GM23248 (cell line): ENCODE results near the gene USP11. TPM values are rescaled to one million over a fixed set of nuclear protein-coding genes. Genes with fewer than 3 reads are reported as not detected.

Experiments used
- DNase-seq: peaks from one replicate; pipeline ENCODE4 v3.0.0-alpha.2; 2015
- H2AFZ ChIP-seq: fragments of 200-600 bp; sonication (generic); 2 replicates; pipeline ENCODE4 v1.6.1; 2016; ENCODE audit warnings: antibody characterized with exemption
- H3F3A ChIP-seq: fragments of 200-600 bp; sonication (generic); 2 replicates; pipeline ENCODE4 v1.6.1; 2016; ENCODE audit warnings: mild to moderate bottlenecking, antibody characterized with exemption, mixed run types; ENCODE audit not compliant: insufficient read depth
- H3K27ac ChIP-seq: fragments of 200-600 bp; sonication (generic); 2 replicates; pipeline ENCODE4 v1.5.1; 2016; ENCODE audit warnings: mild to moderate bottlenecking
- H3K27me3 ChIP-seq: fragments of 200-600 bp; sonication (generic); replicated peaks from 2 replicates; pipeline ENCODE4 v1.6.1; 2016; ENCODE audit warnings: mild to moderate bottlenecking; ENCODE audit not compliant: insufficient read depth
- H3K36me3 ChIP-seq: fragments of 200-600 bp; sonication (generic); 2 replicates; pipeline ENCODE4 v1.6.1; 2016; ENCODE audit warnings: low read depth, mild to moderate bottlenecking
- H3K4me1 ChIP-seq: fragments of 200-600 bp; sonication (generic); 2 replicates; pipeline ENCODE4 v1.6.1; 2016; ENCODE audit warnings: mild to moderate bottlenecking; ENCODE audit not compliant: insufficient read depth
- H3K4me2 ChIP-seq: fragments of 200-600 bp; sonication (generic); one replicate; pipeline ENCODE4 v1.6.1; 2016; ENCODE audit warnings: mild to moderate bottlenecking; ENCODE audit not compliant: unreplicated experiment
- H3K4me3 ChIP-seq: fragments of 200-600 bp; sonication (generic); 2 replicates; pipeline ENCODE4 v1.5.1; 2016; ENCODE audit warnings: mild to moderate bottlenecking
- H3K79me2 ChIP-seq: fragments of 200-600 bp; sonication (generic); 2 replicates; pipeline ENCODE4 v1.6.1; 2016; ENCODE audit warnings: mild to moderate bottlenecking; ENCODE audit not compliant: insufficient read depth
- H3K9ac ChIP-seq: fragments of 200-600 bp; sonication (generic); 2 replicates; pipeline ENCODE4 v1.6.1; 2016; ENCODE audit warnings: mild to moderate bottlenecking
- H3K9me2 ChIP-seq: fragments of 200-600 bp; sonication (generic); 2 replicates; pipeline ENCODE4 v1.6.1; 2016; ENCODE audit warnings: mixed run types, mild to moderate bottlenecking, moderate library complexity; ENCODE audit not compliant: insufficient read depth
- H3K9me3 ChIP-seq: fragments of 200-600 bp; sonication (generic); one replicate; pipeline ENCODE4 v1.6.1; 2017; ENCODE audit warnings: low read depth
- H4K20me1 ChIP-seq: fragments of 200-600 bp; sonication (generic); 2 replicates; pipeline ENCODE4 v1.6.0; 2016; ENCODE audit not compliant: insufficient read depth
- EZH2 ChIP-seq: fragments of 200-600 bp; sonication (generic); IDR thresholded peaks from 2 replicates; pipeline ENCODE4 v1.6.1; 2018; ENCODE audit warnings: antibody characterized with exemption, mild to moderate bottlenecking; ENCODE audit not compliant: insufficient read depth, poor library complexity, severe bottlenecking
- EZH2phosphoT487 ChIP-seq: fragments of 200-600 bp; sonication (generic); IDR thresholded peaks from 2 replicates; pipeline ENCODE4 v1.6.1; 2018; ENCODE audit warnings: antibody characterized with exemption, moderate library complexity, mild to moderate bottlenecking, low read depth; ENCODE audit not compliant: insufficient read depth
- WGBS, 2 experiments: methylation state at CpG; one replicate each; pipeline ENCODE4 v1.1.6; 2015 to 2017; ENCODE audit warnings: low lambda C conversion rate in 2 of 2, low coverage in 1 of 2; ENCODE audit errors: missing lambda C conversion rate in 2 of 2; 5-methylcytosine and 5-hydroxymethylcytosine counted together
- in situ Hi-C: fragments of 300-500 bp; cut with MboI; formaldehyde crosslinking; loops from 2 replicates; pipeline ENCODE4 v1.15.0; 2020
- polyA plus RNA-seq: library from polyadenylated mRNA; unstranded; fragments of >200 nt; fragmentation: Nextera tagmentation; extraction: Ambion mirVana; gene quantifications from 2 replicates; pipeline ENCODE4 v1.2.1, GENCODE V29; 2016
- total RNA-seq: library from RNA; depleted of rRNA; stranded (reverse); fragments of >200 nt; shearing (Covaris generic); gene quantifications from 2 replicates; pipeline ENCODE4 v1.2.3, GENCODE V29; 2014; rRNA removed

Gene USP11
- total RNA-seq (30.2 and 36.6 TPM in 2 replicates), polyA plus RNA-seq (61.4 and 61.5 TPM in 2 replicates)

GRCh38 chrX:47232803-47233332 is at the start of gene USP11:
Gene USP11, plus strand, starts transcription at chrX:47233009. Its CDS starts 35 bp downstream, at chrX:47233044.
- H3F3A ChIP-seq: peaks cover 9% of the 10 kb centered on the region; the same call in 1 of the 2 replicates
- DNase-seq: peak; percentile 57
- 1 to 2% methylated on average over 28 to 42 of the region's 46 CpGs for WGBS, 2 experiments
- H3K9me2 ChIP-seq: no peaks in the 10 kb centered on the region
- peak within 1 kb of the TSS; percentile 100 for H3K9ac ChIP-seq
- peak within 1 kb of the TSS; percentile 86 for H3K4me2 ChIP-seq
- TF ChIP-seq EZH2phosphoT487: no peak
- TF ChIP-seq EZH2: no peak
- H4K20me1 ChIP-seq: no peaks in the 10 kb centered on the region
- peak within 1 kb of the TSS; percentile 94 for H3K4me3 ChIP-seq
- no peaks in the 10 kb centered on the region for H3K27me3 ChIP-seq
- peak within 1 kb of the TSS; percentile 58 for H2AFZ ChIP-seq
- no peaks in the 10 kb centered on the region for H3K9me3 ChIP-seq
- in situ Hi-C loops: no loop called here
- peaks cover 11% of the 10 kb centered on the region; the same call in 1 of the 2 replicates for H3K4me1 ChIP-seq
- peaks cover 50% of the 10 kb centered on the region for H3K79me2 ChIP-seq
- peak within 1 kb of the TSS; percentile 99 for H3K27ac ChIP-seq
- H3K36me3 ChIP-seq: no peaks in the 10 kb centered on the region

GRCh38 chrX:47184486-47184885 is 48.3 kb upstream of the USP11 start:
- no peak for DNase-seq
- in situ Hi-C loops: no loop called here

GRCh38 chrX:47185241-47185640 is 47.6 kb upstream of the USP11 start:
- Histone ChIP-seq H3K9ac (no peak overlapping the region), H3K4me1 (no peaks in the 10 kb centered on the region), H3K4me2 (no peak overlapping the region), H3F3A (no peaks in the 10 kb centered on the region), H4K20me1 (no peaks in the 10 kb centered on the region), H2AFZ (no peak overlapping the region), H3K4me3 (no peak overlapping the region), H3K27me3 (no peaks in the 10 kb centered on the region), H3K9me3 (no peaks in the 10 kb centered on the region), H3K27ac (no peak overlapping the region), H3K79me2 (no peaks in the 10 kb centered on the region), H3K9me2 (no peaks in the 10 kb centered on the region), H3K36me3 (no peaks in the 10 kb centered on the region)
- 90 to 95% methylated on average over 8 to 15 of the region's 17 CpGs for WGBS, 2 experiments
- TF ChIP-seq EZH2phosphoT487 (no peak), EZH2 (no peak)
- DNase-seq: no peak
- in situ Hi-C loops: no loop called here

More at GRCh38 chrX:47184486-47184885, 48.3 kb upstream of the USP11 start:
- WGBS, 2 experiments: 95 to 96% methylated on average over 4 of the region's 4 CpGs
- Histone ChIP-seq H3K27me3 (no peaks in the 10 kb centered on the region), H3F3A (no peaks in the 10 kb centered on the region), H3K9me2 (no peaks in the 10 kb centered on the region), H2AFZ (no peak overlapping the region), H3K4me1 (no peaks in the 10 kb centered on the region), H3K4me2 (no peak overlapping the region), H3K36me3 (no peaks in the 10 kb centered on the region), H3K79me2 (no peaks in the 10 kb centered on the region), H4K20me1 (no peaks in the 10 kb centered on the region), H3K9me3 (no peaks in the 10 kb centered on the region), H3K4me3 (no peak overlapping the region), H3K27ac (no peak overlapping the region), H3K9ac (no peak overlapping the region)
- no peak for TF ChIP-seq EZH2phosphoT487
- TF ChIP-seq EZH2: no peak

GRCh38 chrX:47186096-47186740 is 46.6 kb upstream of the USP11 start:
- no peaks in the 10 kb centered on the region for H4K20me1 ChIP-seq
- H3K9me3 ChIP-seq: no peaks in the 10 kb centered on the region
- DNase-seq: no peak
- in situ Hi-C loops: no loop called here
- H3K27ac ChIP-seq: no peak overlapping the region
- no peak overlapping the region for H3K4me3 ChIP-seq
- peaks cover 4% of the 10 kb centered on the region; the same call in 1 of the 2 replicates for H3K79me2 ChIP-seq
- no peaks in the 10 kb centered on the region for H3K9me2 ChIP-seq
- no peaks in the 10 kb centered on the region for H3F3A ChIP-seq
- no peaks in the 10 kb centered on the region for H3K36me3 ChIP-seq
- H2AFZ ChIP-seq: no peak overlapping the region
- TF ChIP-seq EZH2phosphoT487 (no peak), EZH2 (no peak)
- WGBS, 2 experiments: 82 to 83% methylated on average over 11 to 14 of the region's 27 CpGs
- H3K4me2 ChIP-seq: no peak overlapping the region
- H3K4me1 ChIP-seq: no peaks in the 10 kb centered on the region
- no peak overlapping the region for H3K9ac ChIP-seq
- no peaks in the 10 kb centered on the region for H3K27me3 ChIP-seq
